GM12872 (cell line): ENCODE data around the gene PLCG2.
A peak's percentile ranks its signal among the peaks of the same experiment; 100 is the strongest.

Experiments used
- TF ChIP-seq, protein P1 (sequence below): IDR thresholded peaks from 3 replicates; pipeline ENCODE4 v1.5.1; 2011; ENCODE audit warnings: low read depth, mild to moderate bottlenecking, low read length, moderate library complexity; ENCODE audit not compliant: insufficient read depth

PLCG2 gene

DNA sequence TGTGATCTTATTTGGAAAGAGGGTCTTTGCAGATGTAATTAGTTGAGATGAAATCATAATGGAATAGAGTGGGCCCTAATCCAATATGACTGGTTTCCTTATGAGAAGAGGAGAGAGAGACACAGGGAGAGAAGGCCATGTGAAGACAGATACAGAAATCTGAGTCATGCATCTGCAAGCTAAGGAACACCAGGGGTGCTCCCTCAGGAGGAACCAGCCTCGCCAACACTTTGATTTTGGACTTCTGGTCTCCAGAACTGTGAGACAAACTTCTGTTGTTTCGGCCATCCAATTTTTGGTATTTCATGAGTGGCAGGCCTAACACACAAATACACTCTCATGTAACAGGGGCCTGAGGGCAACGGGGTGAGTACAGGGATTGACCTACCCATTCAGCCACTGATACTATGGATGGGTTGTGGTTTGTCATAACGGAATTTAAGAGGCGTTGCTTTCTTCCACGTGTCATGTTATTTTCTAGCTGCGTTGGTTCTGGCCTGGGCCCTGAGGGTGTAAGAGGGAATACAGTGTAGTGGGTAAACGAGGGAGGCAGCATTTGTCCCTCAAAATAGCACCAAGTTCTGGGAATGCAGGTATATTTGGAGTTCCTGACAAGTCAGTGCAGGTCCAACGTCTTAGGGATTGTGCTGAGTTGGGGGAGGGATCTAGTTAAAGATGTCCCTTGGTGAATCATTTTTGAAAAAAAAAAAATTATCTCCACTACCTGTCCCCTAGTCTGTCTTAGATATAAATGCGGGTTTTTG lies 17.7 kb downstream of the PLCG2 start:
- TF ChIP-seq, protein P1, sequence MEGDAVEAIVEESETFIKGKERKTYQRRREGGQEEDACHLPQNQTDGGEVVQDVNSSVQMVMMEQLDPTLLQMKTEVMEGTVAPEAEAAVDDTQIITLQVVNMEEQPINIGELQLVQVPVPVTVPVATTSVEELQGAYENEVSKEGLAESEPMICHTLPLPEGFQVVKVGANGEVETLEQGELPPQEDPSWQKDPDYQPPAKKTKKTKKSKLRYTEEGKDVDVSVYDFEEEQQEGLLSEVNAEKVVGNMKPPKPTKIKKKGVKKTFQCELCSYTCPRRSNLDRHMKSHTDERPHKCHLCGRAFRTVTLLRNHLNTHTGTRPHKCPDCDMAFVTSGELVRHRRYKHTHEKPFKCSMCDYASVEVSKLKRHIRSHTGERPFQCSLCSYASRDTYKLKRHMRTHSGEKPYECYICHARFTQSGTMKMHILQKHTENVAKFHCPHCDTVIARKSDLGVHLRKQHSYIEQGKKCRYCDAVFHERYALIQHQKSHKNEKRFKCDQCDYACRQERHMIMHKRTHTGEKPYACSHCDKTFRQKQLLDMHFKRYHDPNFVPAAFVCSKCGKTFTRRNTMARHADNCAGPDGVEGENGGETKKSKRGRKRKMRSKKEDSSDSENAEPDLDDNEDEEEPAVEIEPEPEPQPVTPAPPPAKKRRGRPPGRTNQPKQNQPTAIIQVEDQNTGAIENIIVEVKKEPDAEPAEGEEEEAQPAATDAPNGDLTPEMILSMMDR = no peak

DNA sequence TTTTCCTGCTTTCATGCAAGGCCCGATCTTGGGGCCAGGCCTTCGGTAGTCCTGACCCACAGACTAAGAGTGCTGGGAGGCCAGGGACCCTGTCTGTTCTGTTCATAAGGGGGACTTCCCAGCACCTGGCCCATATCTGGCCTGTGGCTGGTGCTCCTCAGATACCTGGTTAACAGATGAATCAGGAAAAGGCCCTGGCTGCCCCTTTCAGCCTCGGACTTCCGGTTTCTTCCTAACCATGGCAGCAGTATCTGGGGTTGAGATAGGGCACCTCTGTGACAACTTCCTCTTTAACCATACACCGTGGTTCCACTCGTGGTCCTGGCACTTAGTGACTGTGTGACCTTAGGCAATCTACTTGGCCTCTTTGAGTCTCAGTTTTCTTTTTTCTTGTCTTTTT lies 18.4 kb downstream of the PLCG2 start:
- TF ChIP-seq, protein P1 = no peak

DNA sequence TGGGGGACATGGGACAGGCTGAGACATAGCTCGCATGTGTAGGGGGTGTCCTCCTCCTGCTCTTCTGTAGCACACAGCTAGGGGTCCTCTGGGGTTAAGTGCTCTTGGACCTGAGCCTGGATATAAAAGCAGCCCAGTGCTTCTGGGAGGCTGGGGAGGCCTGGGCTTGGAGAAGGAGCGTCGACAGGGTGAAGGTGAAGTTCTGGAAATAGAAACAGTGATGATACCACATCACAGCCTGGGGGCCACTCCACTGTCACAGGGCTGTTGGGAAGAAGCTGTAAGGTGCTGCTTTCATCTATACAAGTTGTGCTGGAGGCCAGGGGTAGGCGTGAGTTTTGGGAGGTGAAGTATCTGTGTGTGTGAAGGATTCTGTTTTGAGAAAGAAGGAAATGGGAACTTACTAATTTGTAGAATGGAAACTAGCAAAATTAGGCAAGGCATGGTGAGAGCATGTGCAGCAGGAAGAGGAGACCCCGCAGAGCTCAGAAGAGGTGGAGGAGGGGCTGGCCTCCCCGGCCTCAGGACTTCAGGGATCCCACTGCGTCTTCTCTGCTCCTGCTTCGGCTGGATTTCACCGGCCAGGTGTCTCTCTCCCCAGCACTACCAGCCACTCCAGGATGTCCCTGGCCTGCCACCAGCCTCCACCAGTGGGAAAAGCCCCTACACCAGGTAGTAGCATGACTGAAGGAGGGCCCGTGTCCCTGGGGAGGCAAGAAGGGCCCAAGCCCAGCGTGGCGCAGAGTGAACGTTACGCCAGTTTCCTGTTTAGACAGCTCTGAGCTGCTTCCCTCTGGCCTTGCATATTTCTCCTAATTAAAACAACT lies 19.4 kb downstream of the PLCG2 start:
- TF ChIP-seq, protein P1 = peak; percentile 58

DNA sequence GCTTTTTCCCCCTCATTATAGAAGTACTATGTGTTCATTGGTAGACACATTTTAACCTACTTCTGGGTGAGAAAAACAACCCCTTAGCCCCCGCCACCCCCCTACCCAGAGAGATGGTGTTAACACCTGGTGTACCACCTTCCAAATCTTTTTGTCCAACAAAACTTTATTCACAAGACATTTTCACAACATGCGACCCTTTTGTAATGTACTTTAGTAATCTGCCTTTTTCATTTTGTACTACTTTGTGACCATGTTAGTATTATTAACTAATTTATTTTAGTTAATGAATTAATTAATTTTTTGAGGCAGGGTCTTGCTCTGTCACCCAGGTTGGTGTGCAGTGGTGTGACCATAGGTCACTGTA lies 20.0 kb downstream of the PLCG2 start:
- TF ChIP-seq, protein P1 = no peak

DNA sequence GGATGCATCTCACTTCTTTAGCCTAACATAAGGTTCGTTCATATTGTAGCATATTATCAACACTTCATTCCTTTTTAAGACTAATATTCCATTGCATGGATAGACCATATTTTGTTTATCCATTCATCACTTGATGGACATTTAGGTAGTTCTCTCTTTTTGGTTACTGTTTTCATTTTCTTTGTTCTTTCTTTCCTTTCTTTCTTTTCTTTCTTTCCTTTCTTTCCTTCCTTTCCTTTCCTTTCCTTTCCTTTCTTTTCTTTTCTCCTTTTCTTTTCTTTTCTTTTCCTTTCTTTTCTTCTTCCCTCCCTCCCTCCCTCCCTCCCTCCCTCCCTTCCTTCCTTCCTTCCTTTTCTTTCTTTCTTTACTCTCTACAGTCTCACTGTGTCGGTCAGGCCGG lies 24.2 kb downstream of the PLCG2 start:
- TF ChIP-seq, protein P1 = no peak

DNA sequence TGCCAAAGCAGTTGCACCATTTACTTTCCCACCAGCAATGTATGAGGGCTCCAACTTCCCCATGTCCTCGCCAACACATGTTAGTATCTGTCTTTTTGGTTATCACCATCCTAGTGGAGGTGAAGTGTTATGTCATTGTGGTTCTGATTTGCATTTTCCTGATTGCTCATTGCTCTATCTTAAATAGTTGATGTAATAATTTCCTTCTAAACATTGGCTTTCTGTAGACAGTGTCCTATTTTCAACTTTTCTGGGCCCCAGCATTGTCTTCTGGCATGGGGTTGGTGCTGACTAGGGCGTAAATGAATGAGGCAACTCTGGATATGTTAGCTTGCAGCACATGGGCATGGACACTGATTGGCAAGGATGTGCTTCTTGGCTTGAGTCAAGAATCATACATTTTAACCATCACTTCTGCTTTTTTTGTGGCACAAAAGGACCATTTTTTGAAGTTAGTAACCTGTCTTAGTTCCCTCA lies 25.1 kb downstream of the PLCG2 start:
- TF ChIP-seq, protein P1 = no peak

DNA sequence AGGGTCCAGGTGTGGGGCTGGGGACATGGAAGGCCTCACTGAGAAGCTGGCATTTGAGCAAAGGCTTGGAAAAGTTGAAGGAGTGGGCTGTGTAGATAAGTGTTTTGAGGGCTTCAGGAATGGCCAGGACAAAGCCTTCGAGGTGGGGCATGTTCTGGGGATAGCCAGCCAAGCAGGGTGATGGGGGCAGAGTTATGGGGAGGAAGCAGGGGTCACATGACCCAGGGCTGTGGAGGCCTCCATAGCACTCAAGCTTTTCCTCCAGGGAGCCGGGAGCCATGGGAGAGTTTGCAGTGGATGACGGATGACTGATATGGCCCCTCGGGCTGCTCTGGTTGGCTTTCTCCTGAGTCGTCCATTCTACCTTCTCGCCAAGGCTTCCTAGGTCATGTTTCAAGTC lies 27.6 kb downstream of the PLCG2 start:
- TF ChIP-seq, protein P1 = no peak
